Measurements from ENCODE around the gene KCNH3. TPM values are rescaled to one million over a fixed set of nuclear protein-coding genes. Genes with fewer than 3 reads are reported as not detected.
A peak's percentile ranks its signal among the peaks of the same experiment; 100 is the strongest.

Gene KCNH3
- total and polyA plus RNA-seq, 2 of the 4 experiments (the other 2 are of a cell fraction): 0.10 TPM; not detected in 1

- peaks cover 53% of the 10 kb centered on the region for H3K27me3 ChIP-seq (ENCODE audit: control insufficient read depth, insufficient read depth, low read length)
- TF ChIP-seq CEBPB (IDR thresholded peaks at IDR 0.05; ENCODE audit: low read depth, low read length) (peak; percentile 10; the same call in 1 of the 2 replicates), NFE2L2 (IDR thresholded peaks at IDR 0.05; ENCODE audit: low read depth, low read length) (no peak)
- H3K4me1 ChIP-seq (ENCODE audit: control insufficient read depth, insufficient read depth, low read length): peaks cover 3% of the 10 kb centered on the region; the same call in 1 of the 2 replicates
- WGBS, 2 experiments (ENCODE audit: extremely low coverage in 2 of 2, insufficient read length in 1 of 2): 67% methylated on average over 5 of the region's 7 CpGs; no CpG with 5 or more reads in 1 of the 2 experiments
- ChIA-PET CTCF (interaction anchor here (1.3 kb wide), 1 partner anchor 17 kb away, joined by 4 read pairs; no protein-coding TSS in a partner anchor), POLR2A (ENCODE audit: unreplicated experiment) (no interaction called here)
- H3K9me1 ChIP-seq (ENCODE audit: insufficient read depth, low read length): no peaks in the 10 kb centered on the region
- dilution Hi-C loops (cut with HindIII; ENCODE audit: low sequenced_read_pairs, unreplicated experiment): no loop called here
- no TSS peak for BruUV-seq (replicated peaks)
- H4K5ac ChIP-seq (ENCODE audit: low read depth, low read length): no peak overlapping the region
- in situ Hi-C loops (cut with MboI; ENCODE audit: low sequenced_read_pairs): no loop called here
- H3K79me1 ChIP-seq (ENCODE audit: low read depth in 1 of 2, low read length in 2 of 2): no peaks in the 10 kb centered on the region
- no peak overlapping the region for H3K4ac ChIP-seq (ENCODE audit: low read depth, low read length)
- no peak overlapping the region for H3K4me3 ChIP-seq (ENCODE audit: insufficient read depth, low read depth, low read length)
- intact Hi-C loops (cut with micrococcal nuclease): no loop called here
- H2AK9ac ChIP-seq (replicated peaks; ENCODE audit: low read depth, low read length, poor library complexity): no peak overlapping the region
- H3K9ac ChIP-seq (ENCODE audit: low read depth, low read length): no peak overlapping the region
- no peak overlapping the region for H3K56ac ChIP-seq (ENCODE audit: extremely low read depth, insufficient read depth, low read length)
- H3K36me3 ChIP-seq (ENCODE audit: control insufficient read depth, insufficient read depth, low read length): peaks cover 4% of the 10 kb centered on the region; the same call in 1 of the 2 replicates
- H2BK120ac ChIP-seq (ENCODE audit: low read depth, low read length): no peak overlapping the region
- peak overlapping the region; percentile 44 for H2AFZ ChIP-seq (replicated peaks; ENCODE audit: low read length, poor library complexity)
- no peak overlapping the region for H2AK5ac ChIP-seq (ENCODE audit: low read depth, low read length)
- no peaks in the 10 kb centered on the region for H4K20me1 ChIP-seq (ENCODE audit: insufficient read depth, low read length)
- no peak overlapping the region for H3K4me2 ChIP-seq (ENCODE audit: low read depth, low read length)
- H3K9me3 ChIP-seq (ENCODE audit: control insufficient read depth, insufficient read depth, low read length): no peaks in the 10 kb centered on the region
- H3K27ac ChIP-seq (ENCODE audit: insufficient read depth, low read length): no peak overlapping the region
- H2BK15ac ChIP-seq (ENCODE audit: low read depth, low read length): no peak overlapping the region
- H2BK5ac ChIP-seq (ENCODE audit: low read depth, low read length, poor library complexity, severe bottlenecking): no peak overlapping the region
- H4K91ac ChIP-seq (ENCODE audit: insufficient read depth, low read depth, low read length): no peak overlapping the region
- ATAC-seq (ENCODE audit: low read depth): no peak
- no peak overlapping the region for H2BK20ac ChIP-seq (ENCODE audit: low read depth, low read length)
- DNase-seq: no peak
- no peak overlapping the region for H3K23ac ChIP-seq (ENCODE audit: low read depth, low read length)
- H3K18ac ChIP-seq (ENCODE audit: low read depth, low read length): no peak overlapping the region
- H3K14ac ChIP-seq (replicated peaks; ENCODE audit: low read depth, low read length): no peak overlapping the region
- H4K8ac ChIP-seq (ENCODE audit: low read depth in 2 of 2, low read length in 2 of 2): no peak overlapping the region
These were observed 13.2 kb downstream of the KCNH3 start for GRCh38 chr12:49552014-49552413.
